Kidney capillary endothelial cell (primary cell): ENCODE data around the gene OR52A1.
"Not testable (repeated sequence)": the region's sequence is repeated elsewhere in the genome, so short reads cannot be mapped to it uniquely, and the experiment has no call there.

Experiments
- DNase-seq: peaks from one replicate; pipeline ENCODE4 v3.0.0-alpha.2; 2018; ENCODE audit warnings: low spot score

OR52A1 gene

DNA sequence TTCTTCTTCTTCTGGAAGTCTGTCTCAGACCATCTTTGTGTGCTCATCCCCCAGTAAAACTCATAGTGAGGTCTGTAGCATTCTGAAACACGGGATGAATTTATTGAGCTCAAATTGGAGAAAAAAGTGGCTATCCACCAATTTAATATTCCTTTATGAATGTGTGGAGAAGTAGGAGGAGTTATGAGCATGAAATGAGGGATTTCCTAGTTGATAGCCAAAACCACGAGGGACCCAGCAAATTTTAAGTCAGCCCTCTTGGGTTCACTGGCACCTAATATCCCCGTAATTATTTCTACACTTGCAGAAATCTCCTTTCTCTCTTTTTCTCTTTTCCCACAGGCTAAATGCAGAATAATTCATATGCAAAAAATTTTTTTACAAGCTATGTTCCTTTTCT, at the start of gene OR52A1:
TSS of gene OR52A1 (minus strand) at position 101 of the 400 bp plus-strand sequence. CDS start 2,388 bp downstream, outside the sequence.
- no peak for DNase-seq

DNA sequence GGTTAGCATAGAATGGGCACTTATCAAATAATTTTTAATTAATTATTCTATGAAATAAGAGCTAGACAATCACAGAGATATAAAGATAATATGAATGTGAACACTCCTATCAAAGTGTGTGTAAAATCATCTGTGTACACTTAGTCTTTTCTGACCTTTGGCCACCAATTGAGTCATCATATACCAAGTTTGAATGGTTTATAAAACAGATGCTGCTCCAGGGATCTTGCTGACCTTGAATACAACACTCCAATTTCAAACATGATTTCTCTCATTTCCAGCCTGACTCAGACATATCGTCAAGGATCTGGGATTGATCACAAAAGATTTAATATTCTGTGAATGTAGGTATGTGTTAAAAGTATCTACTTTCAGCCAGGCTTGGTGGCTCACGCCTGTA, 48.8 kb upstream of the OR52A1 start:
- no peak for DNase-seq

DNA sequence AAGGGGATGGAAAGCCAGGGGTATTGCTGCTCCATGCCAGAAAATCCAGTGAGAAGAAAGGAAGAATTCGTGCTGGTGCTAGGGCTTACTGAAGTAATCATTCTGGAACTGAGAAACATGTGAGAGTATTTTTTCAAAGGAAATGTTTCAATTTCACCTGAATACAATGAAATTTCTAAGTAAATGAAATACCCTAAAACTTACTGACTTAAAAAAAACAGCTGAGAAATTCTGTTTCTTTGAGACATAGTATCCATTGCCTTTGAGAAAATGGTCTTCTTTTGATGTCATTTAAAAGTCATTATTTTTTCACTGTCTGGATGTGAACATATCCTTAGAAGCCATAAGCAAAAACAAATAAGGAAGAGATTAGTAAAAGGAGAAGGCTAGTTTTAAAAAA, 46.0 kb upstream of the OR52A1 start, which contains the start of gene OR51V1:
TSS of gene OR51V1 (minus strand) at position 101 of the 400 bp plus-strand sequence. CDS start at position 101, 0 bp downstream.
- DNase-seq: no peak

DNA sequence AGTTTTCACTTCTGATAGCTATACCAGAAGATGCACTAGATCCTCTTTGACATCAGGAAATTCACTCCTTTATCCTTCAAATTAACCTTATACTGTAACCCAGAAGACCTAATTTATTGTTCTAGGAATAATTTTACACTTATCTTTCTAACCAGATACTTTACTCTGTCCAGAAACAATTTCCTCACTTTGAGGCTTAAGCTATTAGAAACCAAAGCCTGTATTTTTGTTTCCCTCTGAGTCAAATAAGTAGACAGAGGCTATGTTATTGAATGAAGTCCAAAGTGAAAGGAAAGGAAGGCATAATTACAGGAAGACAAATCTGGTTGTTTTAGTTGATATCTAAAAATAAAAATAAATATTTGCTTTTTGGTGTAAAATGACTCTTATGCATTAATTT, 43.7 kb upstream of the OR52A1 start:
- DNase-seq: no peak

DNA sequence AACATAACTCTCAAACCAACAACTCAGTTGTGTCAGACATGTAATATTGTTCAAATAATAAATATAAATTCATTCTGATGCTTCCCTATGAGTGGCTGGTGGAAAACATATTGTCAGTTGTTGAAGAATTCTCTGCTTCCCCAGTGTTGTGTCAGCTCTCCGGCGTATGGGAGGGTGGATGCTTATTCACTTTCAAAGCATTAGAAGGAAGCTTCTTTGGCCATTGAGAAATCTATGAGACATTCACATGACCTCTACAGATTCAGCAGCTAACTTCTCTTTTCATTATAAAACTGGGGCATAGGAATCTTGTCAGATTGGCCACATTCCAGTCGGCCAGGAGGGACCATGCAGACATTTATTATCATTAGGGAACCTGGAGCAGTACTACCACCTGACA, 43.0 kb upstream of the OR52A1 start:
- no peak for DNase-seq

DNA sequence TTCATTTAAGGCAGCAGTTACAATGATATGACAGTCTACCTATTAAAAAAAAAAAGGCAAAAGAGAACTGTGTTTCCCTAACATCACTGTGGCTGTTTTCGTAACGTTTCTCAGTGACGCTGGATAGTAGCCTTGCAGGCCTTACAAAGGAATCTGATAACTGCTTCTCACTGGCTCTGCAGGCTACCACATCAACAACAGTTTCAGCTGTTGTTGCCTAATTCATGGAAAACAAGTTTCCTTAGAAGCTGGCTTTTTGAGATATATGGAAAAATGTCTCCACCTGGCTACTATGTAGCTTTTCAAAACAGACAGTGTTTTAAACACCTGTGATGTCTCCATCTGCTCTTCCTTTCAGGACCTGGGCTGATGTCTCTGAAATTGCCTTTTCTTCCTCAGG, 42.2 kb upstream of the OR52A1 start:
- no peak for DNase-seq

DNA sequence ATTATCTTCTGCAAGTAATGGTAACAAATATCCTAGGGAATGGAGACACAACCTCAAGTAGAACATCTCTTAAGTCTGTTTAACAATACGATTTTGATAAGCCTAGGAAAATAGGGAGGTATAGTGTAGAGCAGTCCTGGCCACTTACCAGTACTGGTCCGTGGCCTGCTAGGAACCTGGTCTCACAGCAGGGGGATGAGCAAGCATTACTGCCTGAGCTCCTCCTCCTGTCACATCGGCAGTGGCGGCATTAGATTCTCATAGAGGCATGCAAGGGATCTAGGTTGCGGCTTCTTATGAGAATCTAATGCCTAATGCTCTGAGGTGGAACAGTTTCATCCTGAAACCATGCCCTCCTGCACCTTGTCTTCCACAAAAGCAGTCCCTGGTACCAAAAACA, 41.5 kb upstream of the OR52A1 start:
- DNase-seq: no peak

DNA sequence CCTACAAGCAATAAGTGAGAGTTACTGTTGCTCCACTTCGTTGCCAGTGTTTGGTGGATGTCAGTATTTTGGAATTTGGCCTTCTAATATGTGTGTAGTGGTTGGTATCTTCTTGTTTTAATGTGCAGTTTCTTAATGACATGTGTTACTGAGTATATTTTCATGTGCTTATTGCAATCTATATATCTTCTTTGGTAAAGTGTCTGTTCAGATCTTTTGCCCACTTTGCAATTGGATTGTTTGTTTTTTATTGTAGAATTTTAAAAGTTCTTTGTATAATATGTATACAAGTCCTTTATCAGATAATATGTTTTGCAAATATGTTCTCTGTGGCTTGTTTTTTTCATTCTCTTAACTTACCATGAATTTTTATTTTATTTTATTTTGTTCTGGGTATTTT, 38.2 kb upstream of the OR52A1 start:
- no peak for DNase-seq

DNA sequence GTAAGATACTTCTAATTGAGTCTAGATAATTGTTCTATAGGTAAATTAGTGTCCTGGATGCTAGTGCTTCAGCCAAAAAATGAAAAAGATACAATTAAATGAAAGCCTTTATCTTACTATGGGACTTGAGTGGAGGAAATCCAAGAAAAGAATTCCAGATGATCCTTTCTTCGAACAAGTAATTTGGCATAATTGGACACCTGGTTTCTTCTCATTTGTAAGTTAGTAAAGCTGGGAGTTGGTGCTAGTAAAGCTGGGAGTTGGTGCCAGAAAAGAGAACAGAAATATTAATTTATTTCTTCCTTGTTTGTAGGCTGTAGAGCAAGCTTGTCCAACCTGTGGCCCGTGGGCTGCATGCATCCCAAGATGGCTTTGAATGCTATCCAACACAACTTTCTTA, 33.6 kb upstream of the OR52A1 start:
- no peak for DNase-seq

DNA sequence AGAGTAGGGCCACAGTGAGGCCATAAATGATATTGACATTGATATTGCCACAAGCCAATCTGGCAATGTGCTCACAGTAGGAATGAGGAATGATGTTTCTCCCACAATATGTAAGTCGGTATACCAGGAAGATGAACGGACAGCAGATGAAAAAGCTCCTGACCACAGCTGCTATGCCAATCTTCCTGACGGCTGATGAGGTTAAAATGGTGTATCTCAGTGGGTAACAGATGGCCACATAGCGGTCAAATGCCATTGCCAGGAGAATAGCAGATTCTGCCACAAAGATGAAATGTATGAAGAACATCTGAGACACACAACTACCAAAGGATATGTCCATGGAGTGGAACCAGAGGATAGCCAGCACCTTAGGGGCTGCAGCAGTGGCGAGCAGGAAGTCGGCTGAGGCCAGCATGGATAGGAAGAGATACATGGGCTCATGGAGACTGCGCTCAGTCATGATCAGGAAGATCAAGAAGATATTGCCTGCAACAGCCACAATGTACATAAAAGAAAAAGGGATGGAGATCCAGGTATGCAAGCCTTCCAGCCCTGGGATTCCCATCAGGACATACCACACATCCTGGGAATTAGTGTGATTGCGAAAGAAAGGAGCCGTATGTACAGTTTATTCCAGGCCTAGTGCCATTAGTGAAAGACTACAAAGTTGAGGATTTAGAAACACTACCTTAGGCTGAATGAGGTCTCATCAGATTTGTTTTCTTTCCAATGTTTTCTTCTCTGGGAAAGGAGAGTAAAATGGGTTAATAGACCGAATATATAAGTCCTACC, 23.7 kb upstream of the OR52A1 start:
- DNase-seq: no peak

DNA sequence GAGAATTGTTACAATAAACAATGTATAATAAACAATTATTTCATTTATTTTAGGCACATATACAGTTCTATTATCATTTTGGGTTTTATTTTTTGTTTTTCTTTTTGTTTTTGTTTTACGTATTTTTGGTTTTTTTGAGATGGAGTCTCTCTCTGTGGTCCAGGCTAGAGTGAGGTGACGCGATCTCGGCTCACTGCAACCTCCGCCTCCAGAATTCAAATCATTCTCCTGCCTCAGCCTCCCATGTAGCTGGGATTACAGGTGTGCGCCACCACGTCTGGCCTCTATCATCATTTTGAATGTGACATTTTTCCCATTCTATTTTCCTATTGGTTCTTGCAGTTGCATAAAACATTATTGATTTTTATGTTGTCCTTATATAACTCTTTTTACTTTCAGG, 20.4 kb upstream of the OR52A1 start:
- DNase-seq: no peak

DNA sequence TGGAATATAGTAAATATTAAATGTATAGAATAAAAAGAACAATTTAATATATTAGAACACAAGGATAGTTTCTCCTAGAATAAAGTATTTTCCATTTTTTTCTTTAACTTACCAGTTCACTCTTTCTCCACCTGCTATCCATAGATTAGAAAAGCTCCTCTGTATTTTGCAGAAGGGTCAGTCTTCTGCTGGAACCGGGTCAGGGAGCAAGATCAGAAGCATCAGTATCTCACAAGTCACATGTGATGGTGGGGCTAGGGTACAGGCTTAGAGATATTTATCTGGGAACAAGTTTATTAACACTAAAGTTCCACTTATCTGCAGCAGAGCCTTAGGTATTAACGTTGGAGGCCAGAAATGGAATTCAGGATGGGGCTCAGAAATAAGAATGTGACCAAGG, 17.3 kb upstream of the OR52A1 start:
- DNase-seq: no peak

DNA sequence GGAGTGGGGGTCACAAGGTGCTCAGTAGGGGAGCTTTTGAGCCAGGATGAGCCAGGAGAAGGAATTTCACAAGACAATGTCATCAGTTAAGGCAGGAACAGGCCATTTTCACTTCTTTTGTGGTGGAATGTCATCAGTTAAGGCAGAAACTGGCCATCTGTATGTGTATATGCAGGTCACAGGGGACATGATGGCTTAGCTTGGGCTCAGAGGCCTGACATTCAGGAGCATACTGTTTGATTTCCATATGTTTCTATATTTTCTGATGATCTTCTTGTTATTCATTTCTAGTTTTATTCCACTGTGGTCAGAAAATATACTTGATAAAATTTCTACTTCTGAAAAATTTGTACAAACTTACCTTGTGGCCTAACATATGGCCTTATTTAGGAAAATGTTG, 11.3 kb upstream of the OR52A1 start:
- not testable (repeated sequence) for DNase-seq

DNA sequence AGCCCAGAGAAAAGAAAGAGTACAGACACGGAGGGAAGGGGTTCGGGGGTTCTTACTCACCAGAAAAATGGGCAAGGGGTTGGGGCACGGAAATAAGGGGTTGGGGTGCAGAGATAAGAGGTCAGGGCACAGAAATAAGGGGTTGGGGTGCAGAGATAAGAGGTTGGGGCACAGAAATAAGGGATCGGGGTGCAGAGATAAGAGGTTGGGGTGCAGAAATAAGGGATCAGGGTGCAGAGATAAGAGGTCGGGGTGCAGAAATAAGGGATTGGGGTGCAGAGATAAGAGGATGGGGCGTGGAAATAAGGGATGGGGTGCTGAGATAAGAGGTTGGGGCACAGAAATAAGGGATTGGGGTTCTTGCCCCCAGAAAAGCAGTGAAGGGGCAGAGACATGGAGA, 10.2 kb upstream of the OR52A1 start:
- not testable (repeated sequence) for DNase-seq

DNA sequence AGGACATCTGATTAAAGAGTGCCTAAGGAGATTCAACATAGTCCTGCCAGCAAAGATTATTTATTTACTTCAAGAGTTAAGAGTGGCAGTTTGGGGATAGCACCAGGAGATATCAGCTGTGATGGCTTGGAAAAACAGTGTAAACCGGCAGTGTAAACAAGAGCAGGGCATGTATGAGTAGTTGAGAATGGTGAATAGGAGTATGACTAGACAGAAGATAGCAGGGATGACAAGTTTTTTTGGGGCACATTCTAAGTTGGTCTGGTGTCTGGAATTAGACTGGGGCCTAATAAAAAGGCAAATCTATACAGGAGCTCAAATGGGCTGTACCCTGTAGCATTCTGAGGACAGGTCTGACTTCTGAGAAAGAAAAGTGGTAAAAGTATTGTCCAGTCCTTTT, 6.5 kb upstream of the OR52A1 start:
- DNase-seq: not testable (repeated sequence)

DNA sequence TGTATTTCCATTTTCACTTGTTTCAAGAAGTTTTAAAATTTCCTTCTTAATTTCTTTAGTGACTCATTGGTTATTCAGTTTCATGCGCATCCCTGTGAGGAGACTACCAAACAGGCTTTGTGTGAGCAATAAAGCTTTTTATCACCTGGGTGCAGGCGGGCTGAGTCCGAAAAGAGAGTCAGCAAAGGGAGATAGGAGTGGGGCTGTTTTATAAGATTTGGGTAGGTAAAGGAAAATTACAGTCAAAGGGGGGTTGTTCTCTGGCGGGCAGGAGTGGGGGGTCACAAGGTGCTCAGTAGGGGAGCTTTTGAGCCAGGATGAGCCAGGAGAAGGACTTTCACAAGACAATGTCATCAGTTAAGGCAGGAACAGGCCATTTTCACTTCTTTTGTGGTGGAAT, 5.7 kb upstream of the OR52A1 start:
- DNase-seq: not testable (repeated sequence)

DNA sequence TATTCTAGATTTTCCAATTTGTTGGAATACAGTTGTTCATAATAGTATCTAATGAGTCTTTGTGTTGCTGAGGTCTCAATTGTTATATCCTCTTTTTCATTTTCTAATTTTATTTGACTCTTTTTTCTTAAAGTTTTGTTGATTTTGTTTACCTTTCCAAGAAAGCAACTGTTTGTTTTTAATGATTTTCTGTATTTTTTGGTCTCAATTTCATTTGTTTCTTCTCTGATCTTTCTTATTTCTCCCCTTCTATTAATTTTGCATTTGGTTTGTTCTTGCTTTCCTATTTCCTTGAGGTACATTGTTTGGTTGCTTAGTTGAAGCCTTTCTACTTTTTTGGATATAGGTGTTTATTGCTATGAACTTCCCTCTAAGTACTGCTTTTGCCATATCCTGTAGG, 5.2 kb upstream of the OR52A1 start:
- DNase-seq: no peak

DNA sequence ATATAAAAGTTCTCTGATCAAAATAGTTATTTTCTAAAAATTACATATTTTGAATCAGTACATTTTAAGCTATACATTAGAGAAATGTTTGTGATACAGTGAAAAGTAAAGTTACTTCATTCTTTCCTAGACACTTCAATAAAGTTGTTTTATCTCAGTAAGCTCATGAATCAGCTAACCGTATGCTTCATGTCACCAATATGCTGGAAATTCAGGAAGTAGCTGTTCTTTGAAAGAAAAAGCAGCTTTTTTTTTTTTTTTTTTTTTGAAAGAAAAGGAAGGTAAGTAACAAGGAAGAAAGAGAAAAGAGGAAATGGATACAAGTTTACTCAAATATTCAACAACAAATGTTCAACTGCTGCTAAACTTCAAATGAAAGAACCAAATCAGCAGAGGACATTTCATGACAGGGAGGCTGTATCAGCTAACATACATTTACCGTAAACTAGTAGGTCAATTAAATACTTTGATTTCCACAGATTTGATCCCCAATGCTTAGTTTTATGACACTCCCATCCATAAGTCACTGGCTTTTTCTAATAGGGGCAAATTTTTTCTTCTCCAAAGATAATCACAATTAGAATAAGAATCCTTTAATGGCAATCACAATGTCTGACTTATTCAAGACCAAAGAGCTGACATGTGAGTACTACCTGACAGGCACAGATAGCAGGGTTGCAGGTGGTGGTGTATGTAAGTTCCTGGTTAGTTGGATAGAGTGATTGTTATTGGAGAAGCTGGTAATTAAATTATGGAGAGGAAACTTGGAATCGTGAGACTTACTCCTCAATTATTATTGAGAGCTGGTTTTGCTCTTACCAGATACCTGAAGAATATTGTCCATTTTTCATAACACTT, 754 bp downstream of the OR52A1 start:
- no peak for DNase-seq

DNA sequence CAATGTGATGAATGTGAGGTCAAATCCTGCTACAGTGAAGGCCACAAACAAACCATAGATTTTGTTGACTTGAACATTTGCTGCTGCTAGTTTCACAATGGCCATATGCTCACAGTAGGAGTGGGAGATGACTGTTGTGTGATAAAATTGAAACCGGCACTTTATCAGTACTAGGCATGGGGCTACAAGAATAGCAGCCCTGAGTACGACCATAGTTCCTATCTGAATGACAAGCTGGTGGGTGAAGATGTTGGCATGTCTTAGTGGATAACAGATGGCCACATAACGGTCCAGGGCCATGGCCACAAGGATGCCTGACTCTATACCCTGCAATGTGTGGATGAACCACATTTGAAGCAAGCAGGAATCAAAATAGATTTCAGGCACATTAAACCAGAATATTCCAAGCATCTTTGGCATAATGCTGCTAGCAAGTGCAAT, 2.8 kb downstream of the OR52A1 start:
- DNase-seq: no peak

DNA sequence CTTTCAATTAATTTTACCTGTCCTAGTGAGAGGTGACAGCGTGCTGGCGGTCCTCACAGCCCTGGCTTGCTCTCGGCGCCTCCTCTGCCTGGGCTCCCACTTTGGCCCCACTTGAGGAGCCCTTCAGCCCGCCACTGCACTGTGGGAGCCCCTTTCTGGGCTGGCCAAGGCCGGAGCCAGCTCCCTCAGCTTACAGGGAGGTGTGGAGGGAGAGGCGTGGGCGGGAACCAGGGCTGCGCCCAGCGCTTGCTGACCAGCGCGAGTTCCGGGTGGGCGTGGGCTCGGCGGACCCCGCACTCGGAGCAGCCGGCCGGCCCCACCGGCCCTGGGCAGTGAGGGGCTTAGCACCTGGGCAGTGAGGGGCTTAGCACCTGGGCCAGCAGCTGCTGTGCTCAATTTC, 10.4 kb downstream of the OR52A1 start:
- not testable (repeated sequence) for DNase-seq

DNA sequence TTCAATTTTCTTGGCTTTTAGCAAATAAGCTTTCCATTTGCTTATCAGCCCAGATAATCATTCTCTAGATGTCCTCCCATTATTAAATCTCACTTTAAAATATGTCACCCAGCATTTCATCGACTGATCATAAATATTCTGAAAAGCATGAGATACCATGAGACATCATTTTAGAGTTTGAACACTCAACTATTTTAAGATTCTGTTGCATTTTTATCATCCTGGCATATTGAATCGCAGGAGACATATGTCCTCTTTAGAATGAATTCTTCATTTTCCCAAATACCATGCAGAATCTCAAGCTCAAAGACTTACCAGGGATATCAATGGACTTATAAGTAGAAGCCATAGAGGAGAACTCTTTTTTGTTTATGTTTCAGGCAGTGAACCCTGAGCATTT, 16.6 kb downstream of the OR52A1 start, which contains the start of gene OR52A5:
TSS of gene OR52A5 (minus strand) at position 361 of the 400 bp plus-strand sequence. CDS start 5,714 bp downstream, outside the sequence.
- no peak for DNase-seq

DNA sequence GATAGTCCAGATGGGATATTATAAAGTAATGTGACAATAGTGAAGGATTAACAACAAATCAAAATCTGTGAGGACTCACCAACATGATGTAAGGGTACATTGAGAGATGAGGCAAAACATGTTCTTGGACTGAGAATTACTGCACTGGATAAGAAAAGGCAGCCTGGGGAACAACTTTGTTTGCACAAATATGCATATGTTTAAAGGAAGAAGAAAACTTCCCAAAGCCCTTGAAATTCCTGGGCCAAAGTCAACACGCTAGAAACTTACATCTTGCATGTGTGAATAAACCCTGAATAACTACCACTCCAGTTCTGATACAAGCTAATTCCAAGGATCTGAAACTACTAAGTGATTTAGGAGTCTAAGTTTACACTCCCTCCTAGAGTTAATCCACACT, 17.5 kb downstream of the OR52A1 start:
- no peak for DNase-seq

DNA sequence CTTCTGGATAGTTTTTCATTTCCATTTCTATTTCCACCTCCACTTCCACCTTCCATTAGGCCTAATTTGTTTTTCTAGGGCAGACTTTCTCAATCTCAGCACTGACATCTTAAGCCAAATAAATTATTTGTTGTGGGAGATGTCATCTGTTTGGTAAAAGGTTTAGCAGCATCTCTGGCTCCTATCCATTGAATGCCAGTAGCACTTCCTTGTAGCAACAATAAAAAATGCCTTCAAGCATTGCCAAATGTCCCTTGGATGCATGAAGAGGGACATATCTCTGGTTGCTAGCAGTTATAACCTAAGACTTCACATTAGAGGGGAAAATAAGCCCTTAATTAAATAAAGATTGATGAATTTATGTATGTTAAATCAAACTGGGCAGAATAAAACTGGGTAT, 18.3 kb downstream of the OR52A1 start:
- DNase-seq: no peak
